ENCODE data around the gene MICALL1.

The MICALL1 gene

GRCh38 chr22:37989146-37990045 lies 83.3 kb downstream of the MICALL1 start:
- DNase-seq, result no peak

GRCh38 chr22:37990301-37990700 lies 84.2 kb downstream of the MICALL1 start:
- DNase-seq, result no peak

- DNase-seq, result no peak
These were observed 84.8 kb downstream of the MICALL1 start for GRCh38 chr22:37990862-37991261.

GRCh38 chr22:37991731-37992442 lies 85.8 kb downstream of the MICALL1 start:
- no peak for DNase-seq

Measured in NCI-H446 (cell line).